ENCODE measurements around the gene GLIPR1.
A peak's percentile ranks its signal among the peaks of the same experiment; 100 is the strongest.
"Not testable (repeated sequence)": the region's sequence is repeated elsewhere in the genome, so short reads cannot be mapped to it uniquely, and the experiment has no call there.

GLIPR1 gene

GRCh38 chr12:75511116-75512048 is 30.8 kb downstream of the GLIPR1 start, which contains the start of gene KRR1:
Gene KRR1, minus strand, starts transcription at chr12:75511609. Its CDS starts 12 bp downstream, at chr12:75511597.
- TF ChIP-seq CTCF (IDR thresholded peaks at IDR 0.05; ENCODE audit: control insufficient read depth, extremely low read depth, insufficient read depth) = no peak
- DNase-seq (ENCODE audit: low read depth) = peak; percentile 98
- H3K4me3 ChIP-seq (ENCODE audit: low read depth, low read length) = peak within 1 kb of the TSS; percentile 93

GRCh38 chr12:75521224-75521623 is 40.7 kb downstream of the GLIPR1 start:
- not testable (repeated sequence) for H3K4me3 ChIP-seq (ENCODE audit: low read depth, low read length)

GRCh38 chr12:75522124-75522523 is 41.6 kb downstream of the GLIPR1 start:
- DNase-seq (ENCODE audit: low read depth); H3K4me3 ChIP-seq (ENCODE audit: low read depth, low read length): not testable (repeated sequence)

More at GRCh38 chr12:75521224-75521623, 40.7 kb downstream of the GLIPR1 start:
- DNase-seq (ENCODE audit: low read depth) = not testable (repeated sequence)

- DNase-seq (ENCODE audit: low read depth) = no peak
- H3K4me3 ChIP-seq (ENCODE audit: low read depth, low read length) = no peak overlapping the region
- TF ChIP-seq CTCF (IDR thresholded peaks at IDR 0.05; ENCODE audit: control insufficient read depth, extremely low read depth, insufficient read depth) = no peak
Measured at GRCh38 chr12:75525263-75525662, 44.7 kb downstream of the GLIPR1 start.

- DNase-seq (ENCODE audit: low read depth) = no peak
- no peak overlapping the region for H3K4me3 ChIP-seq (ENCODE audit: low read depth, low read length)
- TF ChIP-seq CTCF (IDR thresholded peaks at IDR 0.05; ENCODE audit: control insufficient read depth, extremely low read depth, insufficient read depth) = peak; percentile 67
Measured at GRCh38 chr12:75526655-75527511, 46.3 kb downstream of the GLIPR1 start.

- no peak for DNase-seq (ENCODE audit: low read depth)
- no peak for TF ChIP-seq CTCF (IDR thresholded peaks at IDR 0.05; ENCODE audit: control insufficient read depth, extremely low read depth, insufficient read depth)
- H3K4me3 ChIP-seq (ENCODE audit: low read depth, low read length) = no peak overlapping the region
Measured at GRCh38 chr12:75528272-75528671, 47.7 kb downstream of the GLIPR1 start.

- H3K4me3 ChIP-seq (ENCODE audit: low read depth, low read length) = no peak overlapping the region
- no peak for DNase-seq (ENCODE audit: low read depth)
- no peak for TF ChIP-seq CTCF (IDR thresholded peaks at IDR 0.05; ENCODE audit: control insufficient read depth, extremely low read depth, insufficient read depth)
Measured at GRCh38 chr12:75528692-75529091, 48.1 kb downstream of the GLIPR1 start.

Data from LNCaP clone FGC (cell line).